PC-9 (cell line): Measurements from ENCODE around the gene USP17L12. TPM values are rescaled to one million over a fixed set of nuclear protein-coding genes. Genes with fewer than 3 reads are reported as not detected.

Source experiments
- total RNA-seq: library from RNA; stranded (reverse); gene quantifications from 2 replicates; pipeline ENCODE4 v1.2.3, GENCODE V29; 2021

Gene USP17L12
- total RNA-seq, 1 experiment from 2014 or later, result not detected

Other genes starting within 250 kb of the USP17L12 start
- gene FAM90A26, start 49.7 kb upstream of the USP17L12 start, total RNA-seq, result not detected in 2 replicates
- not detected in 2 replicates for gene USP17L10, start 9.5 kb upstream of the USP17L12 start, total RNA-seq
- gene USP17L11, start 4.7 kb upstream of the USP17L12 start, total RNA-seq, result not detected in 2 replicates
- gene USP17L13, start 4.7 kb downstream of the USP17L12 start, total RNA-seq, result not detected in 2 replicates
- not detected in 2 replicates for gene USP17L15, start 14.2 kb downstream of the USP17L12 start, total RNA-seq
- not detected in 2 replicates for gene USP17L17, start 23.7 kb downstream of the USP17L12 start, total RNA-seq
- gene USP17L18, start 28.5 kb downstream of the USP17L12 start, total RNA-seq, result not detected in 2 replicates
- not detected in 2 replicates for gene USP17L19, start 33.2 kb downstream of the USP17L12 start, total RNA-seq
- gene USP17L20, start 38.0 kb downstream of the USP17L12 start, total RNA-seq, result not detected in 2 replicates
- not detected in 2 replicates for gene USP17L21, start 42.7 kb downstream of the USP17L12 start, total RNA-seq
- not detected in 2 replicates for gene USP17L22, start 47.5 kb downstream of the USP17L12 start, total RNA-seq
- not detected in 2 replicates for gene USP17L24, start 105.0 kb downstream of the USP17L12 start, total RNA-seq
- not detected in 2 replicates for gene USP17L25, start 109.8 kb downstream of the USP17L12 start, total RNA-seq
- not detected in 2 replicates for gene USP17L26, start 114.5 kb downstream of the USP17L12 start, total RNA-seq
- not detected in 2 replicates for gene USP17L5, start 119.3 kb downstream of the USP17L12 start, total RNA-seq
- not detected in 2 replicates for gene USP17L27, start 124.0 kb downstream of the USP17L12 start, total RNA-seq
- gene USP17L28, start 128.7 kb downstream of the USP17L12 start, total RNA-seq, result not detected in 2 replicates
- not detected in 2 replicates for gene USP17L29, start 133.5 kb downstream of the USP17L12 start, total RNA-seq
- not detected in 2 replicates for gene USP17L30, start 143.0 kb downstream of the USP17L12 start, total RNA-seq
- gene DEFB131A, start 224.3 kb downstream of the USP17L12 start, total RNA-seq, result not detected in 2 replicates